ENCODE results near the gene TSFM.

DNA sequence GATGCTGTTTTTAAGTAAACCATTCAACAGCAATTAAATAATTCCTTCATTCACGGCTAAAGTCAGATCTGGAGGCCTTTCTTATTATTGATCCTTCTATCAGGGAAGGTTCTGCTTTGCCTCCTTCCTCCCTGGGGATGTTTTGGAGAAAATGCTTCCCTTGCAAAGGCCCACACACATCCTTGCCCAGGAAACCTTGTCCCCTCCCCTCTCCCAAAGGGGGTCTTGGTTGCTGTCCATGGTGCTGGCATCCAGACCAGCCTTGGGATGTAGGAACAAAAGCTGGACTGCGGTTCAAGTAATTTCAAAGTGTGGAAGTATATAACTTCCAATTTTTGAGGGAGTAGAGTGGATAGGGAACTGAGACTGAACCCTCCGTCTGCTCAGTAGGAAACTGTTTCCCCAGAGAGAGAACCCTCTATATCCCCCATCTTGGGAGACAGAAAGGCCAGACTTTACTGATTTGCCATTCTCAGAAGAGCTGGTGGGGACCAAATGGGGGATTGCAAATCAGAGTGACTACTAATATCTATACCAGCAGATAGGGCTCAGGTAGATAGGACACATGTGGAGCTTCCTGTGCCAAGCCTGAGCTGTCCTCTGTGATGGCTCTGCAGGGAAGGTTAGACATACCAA lies 22.1 kb upstream of the TSFM start:
- TF ChIP-seq CTCF (IDR thresholded peaks at IDR 0.05) (no peak), EP300 (IDR thresholded peaks at IDR 0.05) (no peak), POLR2A (IDR thresholded peaks at IDR 0.05) (no peak)
